Mesenchymal stem cell (in vitro differentiated cells and primary cell): ENCODE data around the gene RUFY3.

ENCODE experiments used
- DNase-seq: peaks from one replicate; pipeline ENCODE4 v3.0.0-alpha.2; 2013
- H2AFZ ChIP-seq: one replicate; pipeline ENCODE4 v1.6.1; 2013; ENCODE audit warnings: low read depth, mild to moderate bottlenecking, control low read depth, inconsistent platforms, low read length, moderate library complexity
- H2AK5ac ChIP-seq: 2 replicates; pipeline ENCODE4 v1.6.1; 2013; ENCODE audit warnings: low read length, moderate library complexity, mild to moderate bottlenecking, inconsistent platforms; ENCODE audit not compliant: severe bottlenecking
- H2BK120ac ChIP-seq: one replicate; pipeline ENCODE4 v1.6.1; 2013; ENCODE audit warnings: low read depth, mild to moderate bottlenecking, inconsistent platforms, low read length, moderate library complexity
- H2BK12ac ChIP-seq, 2 experiments: one replicate each; pipeline ENCODE4 v1.6.1; 2013; ENCODE audit warnings: inconsistent platforms in 2 of 2, low read length in 2 of 2, mild to moderate bottlenecking in 2 of 2, moderate library complexity in 2 of 2, control low read depth in 1 of 2
- H2BK15ac ChIP-seq: one replicate; pipeline ENCODE4 v1.6.1; 2013; ENCODE audit warnings: mild to moderate bottlenecking, low read depth, inconsistent platforms; ENCODE audit not compliant: poor library complexity, severe bottlenecking
- H2BK5ac ChIP-seq: 2 replicates; pipeline ENCODE4 v1.6.1; 2013; ENCODE audit warnings: low read depth, mild to moderate bottlenecking, low read length, control low read depth, inconsistent platforms; ENCODE audit not compliant: poor library complexity, severe bottlenecking
- H3K14ac ChIP-seq, 2 experiments: one replicate each; pipeline ENCODE4 v1.6.1; 2013; ENCODE audit warnings: inconsistent platforms in 2 of 2, low read length in 2 of 2, control low read depth in 1 of 2, mild to moderate bottlenecking in 1 of 2, moderate library complexity in 1 of 2
- H3K18ac ChIP-seq, 2 experiments: one replicate each; pipeline ENCODE4 v1.6.1; 2013; ENCODE audit warnings: inconsistent platforms in 2 of 2, low read length in 2 of 2, control low read depth in 1 of 2, low read depth in 1 of 2, mild to moderate bottlenecking in 1 of 2
- H3K23ac ChIP-seq, 2 experiments: one replicate each; pipeline ENCODE4 v1.6.1; 2013; ENCODE audit warnings: inconsistent platforms in 2 of 2, low read length in 2 of 2, mild to moderate bottlenecking in 2 of 2, moderate library complexity in 2 of 2, control low read depth in 1 of 2
- H3K27ac ChIP-seq: 2 replicates; pipeline ENCODE4 v1.5.1; 2013; ENCODE audit warnings: mild to moderate bottlenecking, moderate library complexity, low read length, control low read depth, inconsistent platforms; ENCODE audit not compliant: poor library complexity, severe bottlenecking
- H3K27me3 ChIP-seq, 2 experiments: 2 replicates each; pipeline versions ENCODE4 v1.6.1 to v1.7.0; 2013; ENCODE audit warnings: low read length in 2 of 2, mild to moderate bottlenecking in 2 of 2, moderate library complexity in 2 of 2, control low read depth in 1 of 2, inconsistent platforms in 1 of 2; ENCODE audit not compliant: control insufficient read depth in 1 of 2, insufficient read depth in 1 of 2
- H3K36me3 ChIP-seq, 2 experiments: 2 replicates each; pipeline versions ENCODE4 v1.6.1 to v1.7.0; 2013; ENCODE audit warnings: low read length in 2 of 2, control low read depth in 1 of 2, inconsistent platforms in 1 of 2, low read depth in 1 of 2, mild to moderate bottlenecking in 1 of 2; ENCODE audit not compliant: insufficient read depth in 2 of 2, control insufficient read depth in 1 of 2
- H3K4ac ChIP-seq, 2 experiments: one replicate each; pipeline ENCODE4 v1.6.1; 2013; ENCODE audit warnings: inconsistent platforms in 2 of 2, low read length in 2 of 2, mild to moderate bottlenecking in 2 of 2, moderate library complexity in 2 of 2, control low read depth in 1 of 2, low read depth in 1 of 2
- H3K4me1 ChIP-seq: 2 replicates; pipeline ENCODE4 v1.6.1; 2013; ENCODE audit warnings: low read depth, low read length, control low read depth; ENCODE audit not compliant: control insufficient read depth, insufficient read depth
- H3K4me2 ChIP-seq: 2 replicates; pipeline ENCODE4 v1.6.1; 2013; ENCODE audit warnings: low read length, mild to moderate bottlenecking, inconsistent platforms; ENCODE audit not compliant: poor library complexity, severe bottlenecking
- H3K4me3 ChIP-seq, 2 experiments: 2 replicates each; pipeline versions ENCODE4 v1.5.1 to v1.7.0; 2013; ENCODE audit warnings: low read length in 2 of 2, mild to moderate bottlenecking in 2 of 2, control low read depth in 1 of 2, low read depth in 1 of 2; ENCODE audit not compliant: insufficient read depth in 1 of 2
- H3K79me1 ChIP-seq: replicated peaks from 2 replicates; pipeline ENCODE4 v1.6.1; 2013; ENCODE audit warnings: mild to moderate bottlenecking, control low read depth, low read length, inconsistent platforms; ENCODE audit not compliant: poor library complexity, severe bottlenecking
- H3K9ac ChIP-seq: 2 replicates; pipeline ENCODE4 v1.7.0; 2013; ENCODE audit warnings: mild to moderate bottlenecking, low read length, moderate library complexity
- H3K9me3 ChIP-seq: 2 replicates; pipeline ENCODE4 v1.7.0; 2013; ENCODE audit warnings: mild to moderate bottlenecking, low read length; ENCODE audit not compliant: control insufficient read depth
- H4K8ac ChIP-seq: one replicate; pipeline ENCODE4 v1.6.1; 2013; ENCODE audit warnings: inconsistent platforms, mild to moderate bottlenecking, low read length, moderate library complexity
- H4K91ac ChIP-seq: one replicate; pipeline ENCODE4 v1.6.1; 2013; ENCODE audit warnings: mild to moderate bottlenecking, low read length, inconsistent platforms
- WGBS: methylation state at CpG from one replicate; pipeline ENCODE4 v1.1.7; 2013; ENCODE audit warnings: mixed read lengths; 5-methylcytosine and 5-hydroxymethylcytosine counted together

RUFY3 gene

DNA sequence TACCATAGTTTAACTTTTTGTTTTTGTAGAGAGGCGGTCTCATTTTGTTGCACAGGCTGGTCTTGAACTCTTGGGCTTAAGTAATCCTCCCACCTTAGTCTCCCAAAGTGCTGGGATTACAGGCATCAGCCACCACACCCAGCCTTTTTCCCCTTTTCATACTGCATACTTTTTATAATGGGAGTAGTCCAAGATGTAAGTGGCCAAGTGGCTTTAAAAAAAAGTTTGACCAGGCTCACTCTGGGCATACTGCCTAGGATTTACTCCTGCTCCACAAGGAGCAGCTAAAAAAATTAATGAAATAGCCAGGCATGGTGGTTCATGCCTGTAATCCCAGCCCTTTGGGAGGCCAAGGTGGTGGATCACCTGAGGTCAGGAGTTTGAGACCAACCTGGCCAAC lies 111.9 kb downstream of the RUFY3 start:
- Histone ChIP-seq H3K4ac (no peak overlapping the region), H2AK5ac (no peak overlapping the region), H2BK12ac (no peak overlapping the region), H3K4me1 (peaks cover 10% of the 10 kb centered on the region), H3K27ac (no peak overlapping the region), H4K91ac (no peak overlapping the region), H3K9me3 (no peaks in the 10 kb centered on the region), H2BK120ac (no peak overlapping the region), H3K18ac (no peak overlapping the region), H3K9ac (no peak overlapping the region), H3K14ac (no peak overlapping the region), H3K4me2 (no peak overlapping the region), H2AFZ (no peak overlapping the region), H2BK15ac (no peak overlapping the region), H3K27me3 (no peaks in the 10 kb centered on the region), H2BK5ac (no peak overlapping the region), H3K4me3 (no peak overlapping the region), H3K79me1 (peaks cover 10% of the 10 kb centered on the region), H4K8ac (no peak overlapping the region), H3K36me3 (peaks cover 29 to 58% of the 10 kb centered on the region in 2 experiments), H3K23ac (no peak overlapping the region)
- no CpG with 5 or more reads among the region's 1 CpG for WGBS
- DNase-seq = no peak

DNA sequence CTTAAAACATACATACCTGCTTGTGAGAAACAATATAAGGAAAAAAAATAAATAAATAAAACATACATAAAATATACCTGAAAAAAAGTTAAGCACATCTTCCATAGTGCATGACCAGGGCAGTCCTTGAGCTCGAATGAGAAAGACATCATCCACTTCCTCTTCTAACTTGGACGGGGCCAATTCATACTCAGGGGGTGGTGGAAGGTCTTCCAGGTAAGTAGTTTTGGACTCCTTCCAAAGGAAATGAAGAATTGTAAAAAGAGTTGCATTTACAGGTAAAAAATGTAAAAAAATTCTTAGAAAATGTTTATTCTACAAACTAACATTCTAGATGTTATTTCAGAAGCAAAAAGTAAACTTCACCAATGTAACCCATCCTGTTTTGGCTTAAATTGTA lies 114.3 kb downstream of the RUFY3 start:
- Histone ChIP-seq H2BK15ac (no peak overlapping the region), H3K27ac (no peak overlapping the region), H3K14ac (no peak overlapping the region), H3K36me3 (peaks cover 15 to 41% of the 10 kb centered on the region in 2 experiments), H2AFZ (no peak overlapping the region), H2BK120ac (no peak overlapping the region), H3K27me3 (no peaks in the 10 kb centered on the region), H3K18ac (no peak overlapping the region), H3K23ac (no peak overlapping the region), H2BK5ac (no peak overlapping the region), H4K8ac (no peak overlapping the region), H3K4me2 (no peak overlapping the region), H2AK5ac (no peak overlapping the region), H2BK12ac (no peak overlapping the region), H3K4me3 (no peak overlapping the region), H4K91ac (no peak overlapping the region), H3K79me1 (peaks cover 2% of the 10 kb centered on the region), H3K9ac (no peak overlapping the region), H3K4me1 (peaks cover 9% of the 10 kb centered on the region), H3K9me3 (no peaks in the 10 kb centered on the region), H3K4ac (no peak overlapping the region)
- no peak for DNase-seq
- WGBS = 100% methylated on average over 1 of the region's 2 CpGs

DNA sequence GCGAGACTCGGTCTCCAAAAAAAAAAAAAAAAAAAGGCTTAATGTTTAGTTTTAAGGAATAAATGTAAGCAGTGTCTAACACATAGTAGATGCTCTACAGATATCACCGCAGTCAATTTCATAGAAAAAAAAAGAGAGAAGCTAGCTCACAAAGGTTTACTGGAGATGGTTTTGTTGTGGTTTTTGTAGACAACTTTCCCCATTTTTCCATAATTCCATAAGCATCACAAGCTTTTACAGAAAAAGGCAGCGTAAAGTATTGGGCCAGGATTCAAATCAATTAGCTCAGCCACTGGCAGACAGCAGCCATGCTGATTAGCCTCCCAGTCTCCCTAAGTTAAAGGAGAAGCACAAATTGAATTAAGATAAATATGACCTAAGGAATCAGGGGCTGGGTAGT lies 116.4 kb downstream of the RUFY3 start:
- no peaks in the 10 kb centered on the region for H3K9me3 ChIP-seq
- no peak overlapping the region for H2BK120ac ChIP-seq
- H2BK12ac ChIP-seq = no peak overlapping the region
- H3K4ac ChIP-seq = peak overlapping the region in 1 of 2 experiments; percentile 17
- H3K4me2 ChIP-seq = peak overlapping the region; percentile 87
- H4K8ac ChIP-seq = no peak overlapping the region
- peak overlapping the region; percentile 94 for H3K9ac ChIP-seq
- no peak overlapping the region for H3K27ac ChIP-seq
- H2BK15ac ChIP-seq = no peak overlapping the region
- peak; percentile 32 for DNase-seq
- peak overlapping the region; percentile 40 to 98 for H3K4me3 ChIP-seq
- no peak overlapping the region for H3K23ac ChIP-seq
- no peak overlapping the region for H3K18ac ChIP-seq
- H3K36me3 ChIP-seq = peaks cover 11 to 20% of the 10 kb centered on the region in 2 experiments
- 17% methylated on average over 1 of the region's 4 CpGs for WGBS
- no peak overlapping the region for H2BK5ac ChIP-seq
- H3K14ac ChIP-seq = no peak overlapping the region
- peaks cover 9% of the 10 kb centered on the region for H3K4me1 ChIP-seq
- no peaks in the 10 kb centered on the region for H3K27me3 ChIP-seq
- H4K91ac ChIP-seq = no peak overlapping the region
- no peak overlapping the region for H2AFZ ChIP-seq
- H3K79me1 ChIP-seq = no peaks in the 10 kb centered on the region
- H2AK5ac ChIP-seq = no peak overlapping the region

DNA sequence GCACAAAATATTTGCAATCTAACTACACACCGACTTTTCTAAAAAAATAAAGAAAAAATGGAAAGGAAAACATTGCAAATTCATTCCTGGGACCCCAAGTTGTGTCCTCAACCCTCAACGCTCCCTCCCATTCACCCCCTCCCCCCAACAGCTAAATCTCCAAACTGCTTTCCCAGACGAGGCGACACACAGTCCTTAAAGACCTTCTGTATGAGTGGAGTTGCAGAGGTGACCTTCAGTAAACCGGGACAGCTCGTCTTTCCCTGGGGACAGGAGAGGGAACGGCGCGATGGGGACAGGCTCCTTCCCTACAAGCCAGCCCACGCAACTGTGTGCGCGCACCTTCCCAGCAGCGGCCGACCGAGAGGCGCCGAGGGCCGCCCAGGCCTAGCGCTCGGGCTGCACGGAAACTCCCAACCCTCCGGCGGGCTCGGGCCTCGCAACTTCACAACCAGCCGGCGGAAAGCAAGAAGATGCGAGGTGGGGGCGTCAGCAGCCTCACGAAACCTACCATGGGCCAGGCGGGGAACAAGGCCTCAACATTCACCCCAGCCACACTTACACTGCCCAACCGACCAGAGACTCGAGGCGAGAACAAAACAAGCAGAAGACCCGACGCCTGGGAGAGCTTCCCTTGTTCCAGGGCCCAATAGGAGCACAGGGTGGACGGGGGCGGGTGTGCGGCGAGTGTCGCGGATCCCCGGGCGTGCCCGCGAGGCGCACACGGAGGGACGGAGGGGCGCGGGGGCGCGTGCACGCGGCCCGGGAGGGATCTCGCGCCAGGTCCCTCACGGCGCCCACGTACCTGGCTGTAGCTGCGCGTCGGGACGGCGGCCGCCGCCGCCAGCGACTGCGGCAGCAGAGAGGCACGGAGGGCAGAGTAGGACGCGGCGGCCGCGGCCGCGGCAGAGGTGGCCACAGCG lies 117.2 kb downstream of the RUFY3 start:
- Histone ChIP-seq H2BK5ac (peak overlapping the region; percentile 92), H3K4me3 (peak overlapping the region; percentile 98 to 99), H3K23ac (peak overlapping the region; percentile 83 to 96), H3K4me1 (peaks cover 9% of the 10 kb centered on the region), H2AFZ (peak overlapping the region; percentile 81), H2BK12ac (peak overlapping the region in 1 of 2 experiments; percentile 54), H4K91ac (peak overlapping the region; percentile 96), H4K8ac (peak overlapping the region; percentile 90), H2BK15ac (peak overlapping the region; percentile 94), H3K36me3 (peaks cover 11 to 13% of the 10 kb centered on the region in 2 experiments), H3K4ac (peak overlapping the region; percentile 97 to 99), H3K27ac (peak overlapping the region; percentile 71), H3K18ac (peak overlapping the region; percentile 96 to 98), H2BK120ac (peak overlapping the region; percentile 95), H3K27me3 (no peaks in the 10 kb centered on the region), H3K14ac (peak overlapping the region in 1 of 2 experiments; percentile 99), H3K9ac (peak overlapping the region; percentile 94), H3K79me1 (no peaks in the 10 kb centered on the region), H2AK5ac (peak overlapping the region; percentile 65), H3K4me2 (peak overlapping the region; percentile 87), H3K9me3 (no peaks in the 10 kb centered on the region)
- under 1% methylated on average over 65 of the region's 80 CpGs for WGBS
- DNase-seq = peak; percentile 75
